Hepatocyte (in vitro differentiated cells): ENCODE results near the gene MREG. TPM values are rescaled to one million over a fixed set of nuclear protein-coding genes. Genes with fewer than 3 reads are reported as not detected.

Experiments
- DNase-seq: peaks from one replicate; pipeline ENCODE4 v3.0.0-alpha.2; 2016; ENCODE audit warnings: low spot score
- H2AFZ ChIP-seq: fragments of 200-600 bp; sonication (generic); 2 replicates; pipeline ENCODE4 v1.6.0; 2016; ENCODE audit warnings: antibody characterized with exemption, mild to moderate bottlenecking
- H3K27ac ChIP-seq: fragments of 200-600 bp; sonication (generic); 2 replicates; pipeline ENCODE4 v1.5.1; 2016; ENCODE audit warnings: mild to moderate bottlenecking
- H3K27me3 ChIP-seq: fragments of 200-600 bp; sonication (generic); 2 replicates; pipeline ENCODE4 v1.6.1; 2016
- H3K36me3 ChIP-seq: fragments of 200-600 bp; sonication (generic); replicated peaks from 2 replicates; pipeline ENCODE4 v1.5.1; 2016; ENCODE audit warnings: low read depth; ENCODE audit not compliant: insufficient read depth
- H3K4me1 ChIP-seq: fragments of 200-600 bp; sonication (generic); 2 replicates; pipeline ENCODE4 v1.5.1; 2016; ENCODE audit warnings: mild to moderate bottlenecking, moderate library complexity; ENCODE audit not compliant: insufficient read depth
- H3K4me2 ChIP-seq: fragments of 200-600 bp; sonication (generic); 2 replicates; pipeline ENCODE4 v1.6.0; 2016
- H3K4me3 ChIP-seq: fragments of 200-600 bp; sonication (generic); 2 replicates; pipeline ENCODE4 v1.5.1; 2016; ENCODE audit warnings: mild to moderate bottlenecking
- H3K79me2 ChIP-seq: fragments of 200-600 bp; sonication (generic); 2 replicates; pipeline ENCODE4 v1.6.0; 2017; ENCODE audit warnings: mild to moderate bottlenecking
- H3K9me2 ChIP-seq: fragments of 200-600 bp; sonication (generic); replicated peaks from 2 replicates; pipeline ENCODE4 v1.6.0; 2017; ENCODE audit warnings: mild to moderate bottlenecking; ENCODE audit not compliant: insufficient read depth
- H3K9me3 ChIP-seq: fragments of 200-600 bp; sonication (generic); 2 replicates; pipeline ENCODE4 v1.5.1; 2016; ENCODE audit warnings: low read depth, mild to moderate bottlenecking
- H4K20me1 ChIP-seq: fragments of 200-600 bp; sonication (generic); 2 replicates; pipeline ENCODE4 v1.6.0; 2016; ENCODE audit warnings: mild to moderate bottlenecking; ENCODE audit not compliant: insufficient read depth, poor library complexity, severe bottlenecking
- CTCF ChIP-seq: fragments of 200-600 bp; sonication (generic); IDR thresholded peaks from 2 replicates; pipeline ENCODE4 v1.5.1; 2016; ENCODE audit warnings: antibody characterized with exemption, mild to moderate bottlenecking; ENCODE audit not compliant: poor library complexity
- EZH2 ChIP-seq: fragments of 200-600 bp; sonication (generic); IDR thresholded peaks from 2 replicates; pipeline ENCODE4 v1.6.1; 2016; ENCODE audit warnings: antibody characterized with exemption, mild to moderate bottlenecking, borderline replicate concordance
- EZH2phosphoT487 ChIP-seq: fragments of 200-600 bp; sonication (generic); IDR thresholded peaks from one replicate; pipeline ENCODE4 v1.6.1; 2018; ENCODE audit warnings: antibody characterized with exemption, mild to moderate bottlenecking, low read depth, moderate library complexity; ENCODE audit not compliant: unreplicated experiment, severe bottlenecking
- WGBS: methylation state at CpG from one replicate; pipeline ENCODE4 v1.1.6; 2016; ENCODE audit warnings: low lambda C conversion rate; ENCODE audit errors: missing lambda C conversion rate; 5-methylcytosine and 5-hydroxymethylcytosine counted together
- polyA plus RNA-seq: library from polyadenylated mRNA; unstranded; fragments of >200 nt; fragmentation: Nextera tagmentation; extraction: Ambion mirVana; gene quantifications from 2 replicates; pipeline ENCODE4 v1.2.1, GENCODE V29; 2016
- total RNA-seq: library from RNA; depleted of rRNA; stranded (reverse); fragments of >200 nt; gene quantifications from 2 replicates; pipeline ENCODE4 v1.2.3, GENCODE V29; 2014

The MREG gene
- total and polyA plus RNA-seq, 2 experiments from 2014 or later = 5.6 to 12.9 TPM

- H3K4me3 ChIP-seq = no peak overlapping the region
- no peaks in the 10 kb centered on the region for H3K9me3 ChIP-seq
- WGBS = 79% methylated on average over 2 of the region's 2 CpGs
- H3K4me1 ChIP-seq = no peaks in the 10 kb centered on the region
- no peaks in the 10 kb centered on the region for H3K79me2 ChIP-seq
- H3K4me2 ChIP-seq = no peak overlapping the region
- no peaks in the 10 kb centered on the region for H3K27me3 ChIP-seq
- H4K20me1 ChIP-seq = no peaks in the 10 kb centered on the region
- H3K36me3 ChIP-seq = no peaks in the 10 kb centered on the region
- H3K9me2 ChIP-seq = no peaks in the 10 kb centered on the region
- TF ChIP-seq EZH2 = no peak
- TF ChIP-seq EZH2phosphoT487 = no peak
- TF ChIP-seq CTCF = no peak
- DNase-seq = no peak
- H2AFZ ChIP-seq = no peak overlapping the region
- no peak overlapping the region for H3K27ac ChIP-seq
These were observed 34.0 kb upstream of the MREG start for GRCh38 chr2:216047397-216047796.

GRCh38 chr2:216044883-216045486 lies 31.6 kb upstream of the MREG start:
- Histone ChIP-seq H3K27ac (no peak overlapping the region), H2AFZ (no peak overlapping the region), H3K4me1 (no peaks in the 10 kb centered on the region), H3K79me2 (no peaks in the 10 kb centered on the region), H3K4me3 (no peak overlapping the region), H3K36me3 (no peaks in the 10 kb centered on the region), H3K9me2 (no peaks in the 10 kb centered on the region), H3K4me2 (no peak overlapping the region), H3K27me3 (no peaks in the 10 kb centered on the region), H3K9me3 (no peaks in the 10 kb centered on the region), H4K20me1 (no peaks in the 10 kb centered on the region)
- DNase-seq = no peak
- 86% methylated on average over 5 of the region's 5 CpGs for WGBS
- no peak for TF ChIP-seq EZH2
- TF ChIP-seq EZH2phosphoT487 = no peak

GRCh38 chr2:216043949-216044348 lies 30.6 kb upstream of the MREG start:
- no peak overlapping the region for H3K27ac ChIP-seq
- WGBS = 95% methylated on average over 5 of the region's 5 CpGs
- no peaks in the 10 kb centered on the region for H3K27me3 ChIP-seq
- no peak overlapping the region for H3K4me3 ChIP-seq
- no peaks in the 10 kb centered on the region for H4K20me1 ChIP-seq
- DNase-seq = no peak
- H3K9me2 ChIP-seq = no peaks in the 10 kb centered on the region
- TF ChIP-seq EZH2phosphoT487 (no peak), CTCF (no peak), EZH2 (no peak)
- H3K36me3 ChIP-seq = no peaks in the 10 kb centered on the region
- no peaks in the 10 kb centered on the region for H3K79me2 ChIP-seq
- no peaks in the 10 kb centered on the region for H3K4me1 ChIP-seq
- H2AFZ ChIP-seq = no peak overlapping the region
- no peaks in the 10 kb centered on the region for H3K9me3 ChIP-seq
- no peak overlapping the region for H3K4me2 ChIP-seq

GRCh38 chr2:216041438-216041837 lies 28.1 kb upstream of the MREG start:
- WGBS = 94% methylated on average over 2 of the region's 2 CpGs
- H3K4me3 ChIP-seq = no peak overlapping the region
- TF ChIP-seq EZH2phosphoT487 (no peak), EZH2 (no peak), CTCF (no peak)
- no peak overlapping the region for H2AFZ ChIP-seq
- H3K9me3 ChIP-seq = no peaks in the 10 kb centered on the region
- no peaks in the 10 kb centered on the region for H3K36me3 ChIP-seq
- H3K9me2 ChIP-seq = no peaks in the 10 kb centered on the region
- no peak overlapping the region for H3K27ac ChIP-seq
- no peak for DNase-seq
- H3K4me1 ChIP-seq = no peaks in the 10 kb centered on the region
- H4K20me1 ChIP-seq = no peaks in the 10 kb centered on the region
- H3K4me2 ChIP-seq = no peak overlapping the region
- H3K27me3 ChIP-seq = no peaks in the 10 kb centered on the region
- no peaks in the 10 kb centered on the region for H3K79me2 ChIP-seq
